Breast epithelium (tissue), 3 donors: ENCODE results near the gene ASAH2B.
"Not testable (repeated sequence)": the region's sequence is repeated elsewhere in the genome, so short reads cannot be mapped to it uniquely, and the experiment has no call there.

Source experiments
- CTCF ChIP-seq, 3 donors: fragments of 450-650 bp; IDR thresholded peaks; one replicate each; pipeline ENCODE4 v1.5.1; 2016 to 2017; ENCODE audit warnings: antibody characterized with exemption in 3 of 3, mild to moderate bottlenecking in 3 of 3, moderate library complexity in 3 of 3
- POLR2A ChIP-seq: fragments of 450-650 bp; IDR thresholded peaks from one replicate; pipeline ENCODE4 v1.6.1; 2016; ENCODE audit warnings: antibody characterized with exemption, mild to moderate bottlenecking, moderate library complexity

- TF ChIP-seq CTCF (IDR thresholded peaks at IDR 0.05); POLR2A: not testable (repeated sequence)
Measured at GRCh38 chr10:50697819-50698218, 41.9 kb upstream of the ASAH2B start.
